Measurements from ENCODE around the gene DUXB.

- TF ChIP-seq POLR2A (IDR thresholded peaks at IDR 0.05; ENCODE audit: low read length) (no peak), GATA1 (IDR thresholded peaks at IDR 0.05; ENCODE audit: low read depth, low read length) (no peak)
Measured at GRCh38 chr16:75660321-75660720, 40.9 kb downstream of the DUXB start.
